Lower leg skin (tissue), 3 donors: ENCODE data around the gene PARL.

Experiments used
- CTCF ChIP-seq, 3 donors: fragments of 450-650 bp; IDR thresholded peaks; one replicate each; pipeline ENCODE4 v1.5.1; 2016; ENCODE audit warnings: antibody characterized with exemption in 3 of 3, mild to moderate bottlenecking in 3 of 3, moderate library complexity in 2 of 3
- POLR2A ChIP-seq, 2 donors: fragments of 450-650 bp; IDR thresholded peaks; one replicate each; pipeline ENCODE4 v1.6.1; 2016 to 2017; ENCODE audit warnings: antibody characterized with exemption in 2 of 2, mild to moderate bottlenecking in 1 of 2, moderate library complexity in 1 of 2

GRCh38 chr3:183837390-183837789 lies 47.3 kb downstream of the PARL start:
- TF ChIP-seq POLR2A (IDR thresholded peaks at IDR 0.05) (no peak), CTCF (IDR thresholded peaks at IDR 0.05) (no peak)
